BE2C (cell line): Measurements from ENCODE around the gene SAPCD1.

Source experiments
- DNase-seq: peaks from one replicate; pipeline ENCODE4 v3.0.0-alpha.2; 2020
- H3K27me3 ChIP-seq: fragments of 250-450 bp; sonication (Bioruptor Pico); 2 replicates; pipeline ENCODE4 v1.5.1; 2020; ENCODE audit warnings: mild to moderate bottlenecking
- H3K36me3 ChIP-seq: fragments of 250-450 bp; sonication (Bioruptor Pico); 2 replicates; pipeline ENCODE4 v1.5.1; 2020; ENCODE audit warnings: mild to moderate bottlenecking
- H3K4me1 ChIP-seq: fragments of 250-450 bp; sonication (Bioruptor Pico); 2 replicates; pipeline ENCODE4 v1.5.1; 2020
- H3K4me3 ChIP-seq: 2 replicates; pipeline ENCODE4 v1.5.1; 2011; ENCODE audit warnings: low read depth, low read length
- H3K9me3 ChIP-seq: fragments of 250-450 bp; sonication (Bioruptor Pico); 2 replicates; pipeline ENCODE4 v1.5.1; 2020
- TF ChIP-seq, protein P1 (sequence below): IDR thresholded peaks from 2 replicates; pipeline ENCODE4 v1.5.1; 2012; ENCODE audit warnings: mild to moderate bottlenecking, low read depth, low read length

SAPCD1 gene

DNA sequence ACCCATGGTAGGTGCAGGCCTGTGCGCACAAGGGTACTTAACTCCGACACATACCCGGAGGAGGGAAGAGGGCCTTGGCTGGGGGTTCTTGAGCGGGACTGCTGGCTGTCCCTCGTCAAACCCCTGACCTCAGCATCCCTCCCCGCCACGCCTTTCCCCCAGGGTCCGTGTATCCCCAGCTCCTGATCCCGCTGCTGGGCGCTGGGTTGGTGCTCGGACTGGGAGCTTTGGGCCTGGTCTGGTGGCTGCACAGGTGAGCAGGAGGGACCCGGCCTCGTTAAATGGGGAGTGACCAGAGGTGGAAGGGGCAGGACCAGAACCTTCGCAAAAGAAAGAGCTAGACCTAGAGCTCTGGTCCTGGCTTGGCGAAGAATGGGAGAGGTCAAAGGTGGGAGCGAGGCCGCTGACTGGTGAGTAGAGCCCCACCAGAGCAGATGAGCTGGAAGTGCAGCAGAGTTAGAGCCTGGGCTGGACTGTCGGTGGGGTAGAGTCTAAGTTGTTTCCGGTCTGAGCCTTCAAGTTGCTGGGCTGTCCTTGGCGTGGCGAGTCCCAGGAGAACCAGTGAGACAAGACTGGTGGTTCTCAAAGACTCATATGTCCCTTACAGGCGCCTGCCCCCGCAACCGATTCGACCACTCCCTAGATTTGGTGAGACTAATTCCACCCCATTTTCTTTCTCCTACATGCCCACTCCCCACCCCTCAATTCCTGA, 38.3 kb upstream of the SAPCD1 start:
- no peaks in the 10 kb centered on the region for H3K36me3 ChIP-seq
- no peaks in the 10 kb centered on the region for H3K9me3 ChIP-seq
- H3K4me1 ChIP-seq, result no peaks in the 10 kb centered on the region; the same call in 1 of the 2 replicates
- no peaks in the 10 kb centered on the region for H3K27me3 ChIP-seq
- H3K4me3 ChIP-seq, result no peak overlapping the region
- TF ChIP-seq, protein P1, sequence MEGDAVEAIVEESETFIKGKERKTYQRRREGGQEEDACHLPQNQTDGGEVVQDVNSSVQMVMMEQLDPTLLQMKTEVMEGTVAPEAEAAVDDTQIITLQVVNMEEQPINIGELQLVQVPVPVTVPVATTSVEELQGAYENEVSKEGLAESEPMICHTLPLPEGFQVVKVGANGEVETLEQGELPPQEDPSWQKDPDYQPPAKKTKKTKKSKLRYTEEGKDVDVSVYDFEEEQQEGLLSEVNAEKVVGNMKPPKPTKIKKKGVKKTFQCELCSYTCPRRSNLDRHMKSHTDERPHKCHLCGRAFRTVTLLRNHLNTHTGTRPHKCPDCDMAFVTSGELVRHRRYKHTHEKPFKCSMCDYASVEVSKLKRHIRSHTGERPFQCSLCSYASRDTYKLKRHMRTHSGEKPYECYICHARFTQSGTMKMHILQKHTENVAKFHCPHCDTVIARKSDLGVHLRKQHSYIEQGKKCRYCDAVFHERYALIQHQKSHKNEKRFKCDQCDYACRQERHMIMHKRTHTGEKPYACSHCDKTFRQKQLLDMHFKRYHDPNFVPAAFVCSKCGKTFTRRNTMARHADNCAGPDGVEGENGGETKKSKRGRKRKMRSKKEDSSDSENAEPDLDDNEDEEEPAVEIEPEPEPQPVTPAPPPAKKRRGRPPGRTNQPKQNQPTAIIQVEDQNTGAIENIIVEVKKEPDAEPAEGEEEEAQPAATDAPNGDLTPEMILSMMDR, result no peak
- no peak for DNase-seq

DNA sequence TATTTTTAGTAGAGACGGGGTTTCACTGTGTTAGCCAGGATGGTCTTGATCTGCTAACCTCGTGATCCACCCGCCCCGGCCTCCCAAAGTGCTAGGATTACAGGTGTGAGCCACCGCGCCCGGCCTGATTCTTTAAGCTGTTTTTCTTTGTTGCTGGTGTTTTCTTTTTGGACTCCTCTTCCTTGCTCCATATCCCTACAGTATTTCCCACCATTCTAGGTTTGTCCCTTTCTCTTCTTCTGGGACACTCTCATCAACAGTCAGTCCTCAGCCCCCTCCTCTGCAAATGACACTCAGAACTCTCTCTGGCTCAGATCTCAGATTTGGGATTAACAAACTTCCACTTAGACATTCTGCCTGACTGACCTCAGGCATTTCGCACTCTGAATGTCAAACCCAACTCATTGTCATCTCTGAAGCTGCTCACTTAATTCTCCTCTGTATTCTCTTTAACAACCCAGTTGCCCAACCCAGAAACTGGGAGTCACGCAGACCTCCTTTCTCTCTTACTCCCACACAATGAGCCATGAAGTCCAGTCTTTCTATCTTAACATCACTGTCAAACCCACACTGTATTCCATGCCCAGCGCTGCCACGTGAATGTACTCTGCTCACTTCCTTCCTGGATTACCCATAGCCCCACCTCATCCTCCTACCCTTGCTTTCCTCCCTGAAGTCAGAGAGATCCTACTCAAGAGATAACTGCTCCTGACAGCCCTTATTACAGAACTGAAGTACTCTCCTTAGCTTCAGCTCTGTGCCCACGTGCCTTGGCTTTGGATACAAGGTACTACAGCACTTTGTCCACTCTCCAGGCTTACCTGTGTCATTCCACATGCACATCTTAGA, 36.7 kb upstream of the SAPCD1 start:
- TF ChIP-seq, protein P1, result no peak

DNA sequence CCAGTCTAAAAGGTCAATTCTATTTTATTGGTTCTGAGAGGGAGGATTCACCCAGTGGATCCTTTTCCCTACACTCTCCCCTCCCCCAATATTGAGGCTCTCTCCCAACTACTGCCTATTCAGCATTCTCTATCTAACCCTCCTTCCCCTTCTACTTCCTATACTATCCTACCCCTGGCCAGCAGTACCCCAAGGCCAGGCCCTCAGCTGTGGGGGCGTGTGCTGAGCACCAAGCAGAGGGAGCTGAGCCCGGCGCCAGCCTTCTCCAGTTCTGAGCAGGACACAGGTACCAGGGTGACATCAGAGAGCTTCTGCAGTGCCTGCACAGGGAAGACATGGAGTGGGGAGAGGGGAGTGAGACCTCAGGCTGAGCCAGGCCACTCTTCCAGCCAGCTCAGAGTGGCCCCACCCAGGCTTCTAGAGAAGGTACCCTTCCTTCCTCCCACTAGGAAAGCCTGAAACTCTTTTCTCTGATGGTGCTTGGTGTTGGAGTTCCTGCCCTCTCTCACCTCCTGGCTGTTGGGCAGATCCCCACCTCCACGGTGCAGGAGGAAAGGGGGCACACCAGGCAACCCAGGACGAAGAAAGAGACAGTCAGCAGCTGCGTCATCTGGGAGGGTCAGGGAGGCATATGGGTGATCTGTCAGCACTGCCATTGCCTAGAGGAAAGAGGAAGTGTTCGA, 35.3 kb upstream of the SAPCD1 start:
- H3K9me3 ChIP-seq, result no peaks in the 10 kb centered on the region
- no peak for DNase-seq
- H3K4me1 ChIP-seq, result no peaks in the 10 kb centered on the region; the same call in 1 of the 2 replicates
- no peaks in the 10 kb centered on the region for H3K27me3 ChIP-seq
- H3K36me3 ChIP-seq, result peaks cover 9% of the 10 kb centered on the region
- no peak overlapping the region for H3K4me3 ChIP-seq
- TF ChIP-seq, protein P1, result no peak

More for the DNA sequence above, 36.7 kb upstream of the SAPCD1 start:
- Histone ChIP-seq H3K27me3 (no peaks in the 10 kb centered on the region), H3K9me3 (no peaks in the 10 kb centered on the region), H3K36me3 (no peaks in the 10 kb centered on the region), H3K4me1 (no peaks in the 10 kb centered on the region; the same call in 1 of the 2 replicates), H3K4me3 (no peak overlapping the region)
- DNase-seq, result no peak

DNA sequence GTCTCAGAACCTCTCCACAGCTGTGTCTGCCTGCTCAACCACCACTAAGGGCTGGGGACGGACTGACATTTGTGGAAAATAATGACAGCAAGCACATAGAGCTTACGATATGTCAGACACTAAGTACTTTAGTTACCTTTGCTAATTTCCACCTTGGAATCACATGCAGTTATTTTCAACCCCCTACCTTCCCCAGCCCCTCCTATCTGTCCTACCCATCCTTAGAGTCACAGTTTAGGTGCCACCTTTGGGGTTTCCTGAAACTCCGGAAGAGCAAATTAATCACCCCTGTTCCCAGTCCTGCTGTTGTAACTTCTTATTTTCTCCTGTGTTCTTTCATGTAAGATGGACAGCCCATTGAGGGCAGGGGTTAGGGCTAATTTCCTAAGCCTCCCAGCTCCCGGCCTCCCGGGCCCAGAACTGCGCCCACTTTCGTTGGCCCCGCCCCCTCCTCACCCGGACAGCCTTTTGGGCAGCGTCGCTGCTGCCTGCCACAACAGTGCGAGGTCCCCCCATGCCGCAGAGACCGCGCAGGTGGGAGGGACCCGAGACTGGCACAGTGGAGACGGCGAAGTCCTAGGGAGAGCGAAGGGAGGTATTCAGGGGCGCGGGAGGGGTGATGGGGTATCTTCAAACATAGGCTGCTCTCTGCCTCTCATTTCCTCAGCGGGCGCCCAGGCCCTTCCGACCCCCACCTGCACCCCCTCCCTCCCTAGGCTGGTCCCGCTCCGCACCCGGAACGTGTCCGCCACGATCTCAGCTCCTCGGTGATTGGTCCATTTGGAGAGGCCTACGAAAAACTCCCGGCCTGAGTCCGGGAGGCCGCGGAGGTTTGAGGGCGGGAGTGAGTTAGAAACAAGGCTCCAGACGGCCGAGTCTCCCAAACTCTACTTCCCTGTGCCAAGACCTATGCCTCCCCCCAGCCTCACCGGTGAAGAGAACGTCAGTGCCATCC, 34.5 kb upstream of the SAPCD1 start:
- no peak for DNase-seq
- H3K9me3 ChIP-seq, result no peaks in the 10 kb centered on the region
- TF ChIP-seq, protein P1, result no peak
- peaks cover 13% of the 10 kb centered on the region for H3K36me3 ChIP-seq
- no peaks in the 10 kb centered on the region for H3K27me3 ChIP-seq
- no peak overlapping the region for H3K4me3 ChIP-seq
- H3K4me1 ChIP-seq, result no peaks in the 10 kb centered on the region; the same call in 1 of the 2 replicates

DNA sequence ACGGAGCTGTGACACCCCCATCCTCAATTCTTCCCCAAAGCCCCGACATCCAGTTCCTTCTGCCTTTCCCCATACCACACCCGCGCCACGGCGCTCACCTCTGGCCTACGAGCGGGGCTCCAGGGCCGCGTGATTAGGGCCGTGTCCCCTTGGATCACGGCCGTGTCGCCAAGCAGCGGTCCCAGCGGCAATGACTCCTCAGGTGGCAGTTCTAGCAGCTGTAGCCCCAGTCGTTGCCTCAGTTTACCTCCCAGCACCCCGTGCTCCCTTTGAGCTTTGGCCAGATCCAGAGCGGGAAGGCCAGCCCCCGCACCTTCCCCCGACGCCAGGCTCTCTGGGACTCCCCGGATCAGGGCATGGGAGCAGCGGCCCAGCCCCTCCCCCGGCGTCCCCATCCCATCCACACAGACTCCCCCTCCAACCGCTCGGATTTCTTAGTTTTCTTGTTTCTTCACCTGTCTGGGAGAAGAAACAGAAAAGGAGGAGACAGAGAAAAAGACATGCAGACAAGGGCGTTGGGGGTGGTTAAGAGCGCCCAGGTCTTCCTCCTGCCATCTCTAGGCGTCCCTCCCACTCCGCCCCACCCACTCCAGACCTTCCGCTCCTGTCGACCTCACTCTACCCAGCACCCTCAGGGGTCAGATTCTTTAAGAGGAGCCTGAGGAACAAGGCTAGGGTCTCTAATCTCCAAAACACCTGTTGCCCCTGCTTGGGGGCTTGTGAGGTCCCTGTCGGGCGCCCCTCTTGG, 33.5 kb upstream of the SAPCD1 start, which contains the start of gene DDAH2:
DDAH2 (minus strand) TSS at position 533 of the 748 bp plus-strand sequence; CDS start at position 395, 138 bp downstream.
- Histone ChIP-seq H3K4me3 (peak within 1 kb of the TSS; percentile 80), H3K9me3 (no peaks in the 10 kb centered on the region), H3K4me1 (no peaks in the 10 kb centered on the region), H3K27me3 (no peaks in the 10 kb centered on the region), H3K36me3 (peaks cover 22% of the 10 kb centered on the region)
- DNase-seq, result no peak
- TF ChIP-seq, protein P1, result no peak; the same call in 1 of the 2 replicates
